H1 (cell line): ENCODE results near the gene SPAG4. TPM values are rescaled to one million over a fixed set of nuclear protein-coding genes. Genes with fewer than 3 reads are reported as not detected.

Experiments
- CTCF ChIA-PET: fragments of 300-600 bp; sonication (Branson Sonifier 250); formaldehyde crosslinking; loops from one replicate; lab custom pipeline; 2021; ENCODE audit not compliant: partially characterized antibody; lab: Charles Lee
- POLR2A ChIA-PET: fragments of 300-600 bp; sonication (Branson Sonifier 250); formaldehyde crosslinking; loops from one replicate; lab custom pipeline; 2021; ENCODE audit warnings: inconsistent platforms; ENCODE audit not compliant: partially characterized antibody; lab: Charles Lee
- DNase-seq, 2 experiments: peaks; one replicate each; pipeline versions ENCODE4 v3.0.0 to v3.0.0-alpha.2; 2010 to 2022; ENCODE audit warnings: low spot score in 2 of 2, low read depth in 1 of 2, mixed read lengths in 1 of 2
- FAIRE-seq: peaks from 2 replicates; lab custom pipeline; 2011; peaks lifted over from hg19 to GRCh38; lab: Jason Lieb, UNC
- H2AFZ ChIP-seq: 2 replicates; pipeline ENCODE4 v1.8.1; 2012; ENCODE audit warnings: low read length, inconsistent platforms
- H2AK5ac ChIP-seq: 2 replicates; pipeline ENCODE4 v1.6.1; 2013; ENCODE audit warnings: low read depth, low read length
- H2BK120ac ChIP-seq: replicated peaks from 2 replicates; pipeline ENCODE3; 2013; ENCODE audit warnings: low read depth, low read length, inconsistent platforms
- H2BK12ac ChIP-seq: 2 replicates; pipeline ENCODE4 v1.6.1; 2013; ENCODE audit warnings: low read depth, low read length
- H2BK15ac ChIP-seq: 2 replicates; pipeline ENCODE4 v1.6.1; 2013; ENCODE audit warnings: low read length
- H2BK20ac ChIP-seq: 2 replicates; pipeline ENCODE4 v1.6.1; 2013; ENCODE audit warnings: low read length
- H2BK5ac ChIP-seq: 2 replicates; pipeline ENCODE4 v1.6.1; 2013; ENCODE audit warnings: low read depth, low read length
- H3K14ac ChIP-seq: 2 replicates; pipeline ENCODE4 v1.6.1; 2013; ENCODE audit warnings: inconsistent platforms; ENCODE audit not compliant: insufficient read length
- H3K18ac ChIP-seq: 2 replicates; pipeline ENCODE4 v1.6.1; 2013; ENCODE audit warnings: low read length; ENCODE audit errors: extremely low read depth
- H3K23ac ChIP-seq: 2 replicates; pipeline ENCODE4 v1.6.1; 2013; ENCODE audit warnings: inconsistent platforms; ENCODE audit not compliant: insufficient read length
- H3K23me2 ChIP-seq: 2 replicates; pipeline ENCODE4 v1.6.1; 2013; ENCODE audit warnings: low read depth, low read length
- H3K27ac ChIP-seq: 2 replicates; pipeline ENCODE4 v1.6.1; 2011; ENCODE audit warnings: low read depth, low read length, inconsistent platforms
- H3K27me3 ChIP-seq, 4 experiments: replicated peaks in 1 of 4; 1 replicate in 1 of 4; 2 replicates in 3 of 4; pipeline versions ENCODE4 v1.6.1 to v1.8.1; 2011 to 2013; ENCODE audit warnings: low read length in 3 of 4, mild to moderate bottlenecking in 3 of 4, inconsistent platforms in 2 of 4, mixed read lengths in 2 of 4, moderate library complexity in 1 of 4; ENCODE audit not compliant: control insufficient read depth in 3 of 4, insufficient read depth in 3 of 4; ENCODE audit errors: extremely low read depth in 1 of 4
- H3K36me3 ChIP-seq, 4 experiments: 2 replicates each; pipeline versions ENCODE4 v1.6.1 to v1.8.1; 2011 to 2013; ENCODE audit warnings: mild to moderate bottlenecking in 4 of 4, low read length in 3 of 4, moderate library complexity in 2 of 4, control low read depth in 1 of 4, inconsistent platforms in 1 of 4; ENCODE audit not compliant: insufficient read depth in 4 of 4, control insufficient read depth in 2 of 4
- H3K4ac ChIP-seq: replicated peaks from 2 replicates; pipeline ENCODE3; 2013; ENCODE audit warnings: low read length, low read depth, mixed read lengths, inconsistent platforms; ENCODE audit not compliant: insufficient read length
- H3K4me1 ChIP-seq, 4 experiments: replicated peaks in 1 of 4; 1 replicate in 1 of 4; 2 replicates in 3 of 4; pipeline versions ENCODE4 v1.6.1 to v1.8.1; 2011 to 2013; ENCODE audit warnings: low read length in 3 of 4, inconsistent platforms in 2 of 4, mixed read lengths in 1 of 4; ENCODE audit not compliant: insufficient read depth in 4 of 4, control insufficient read depth in 3 of 4
- H3K4me2 ChIP-seq, 2 experiments: 2 replicates each; pipeline versions ENCODE4 v1.6.1 to v1.8.1; 2011 to 2013; ENCODE audit warnings: low read depth in 2 of 2, low read length in 2 of 2, control low read depth in 1 of 2, inconsistent platforms in 1 of 2, mild to moderate bottlenecking in 1 of 2; ENCODE audit not compliant: insufficient read depth in 1 of 2
- H3K4me3 ChIP-seq, 4 experiments: fragments of 200-600, 300-600 bp in 1 of 4; sonication (generic), shearing (Covaris generic), sonication (Bioruptor Twin) in 1 of 4; 2 replicates each; pipeline versions ENCODE4 v1.5.1 to v1.8.1; 2011 to 2016; ENCODE audit warnings: low read length in 4 of 4, low read depth in 3 of 4, control low read depth in 2 of 4, inconsistent platforms in 2 of 4, mild to moderate bottlenecking in 2 of 4, mixed read lengths in 1 of 4, moderate library complexity in 1 of 4; ENCODE audit not compliant: insufficient read depth in 2 of 4; ENCODE audit errors: extremely low read depth in 1 of 4
- H3K56ac ChIP-seq: replicated peaks from 2 replicates; pipeline ENCODE3; 2013; ENCODE audit warnings: low read depth, mild to moderate bottlenecking, mixed read lengths, low read length, inconsistent platforms; ENCODE audit not compliant: insufficient read length
- H3K79me1 ChIP-seq: 2 replicates; pipeline ENCODE4 v1.6.1; 2013; ENCODE audit warnings: low read depth, low read length, control low read depth
- H3K79me2 ChIP-seq, 2 experiments: 2 replicates each; pipeline versions ENCODE4 v1.6.1 to v1.8.1; 2012 to 2013; ENCODE audit warnings: low read length in 2 of 2, mild to moderate bottlenecking in 2 of 2, inconsistent platforms in 1 of 2; ENCODE audit not compliant: insufficient read depth in 2 of 2, control insufficient read depth in 1 of 2
- H3K9ac ChIP-seq, 4 experiments: replicated peaks in 1 of 4; 1 replicate in 1 of 4; 2 replicates in 3 of 4; pipeline versions ENCODE4 v1.6.1 to v1.8.1; 2011 to 2013; ENCODE audit warnings: low read depth in 3 of 4, low read length in 3 of 4, control low read depth in 2 of 4, mild to moderate bottlenecking in 2 of 4, moderate library complexity in 2 of 4, inconsistent platforms in 1 of 4; ENCODE audit errors: extremely low read depth in 1 of 4
- H3K9me3 ChIP-seq, 2 experiments: 2 replicates each; pipeline versions ENCODE4 v1.6.1 to v1.8.1; 2012 to 2013; ENCODE audit warnings: mild to moderate bottlenecking in 2 of 2, moderate library complexity in 2 of 2, control low read depth in 1 of 2, inconsistent platforms in 1 of 2, low read depth in 1 of 2, low read length in 1 of 2, mixed read lengths in 1 of 2; ENCODE audit not compliant: insufficient read depth in 2 of 2
- H4K20me1 ChIP-seq, 2 experiments: replicated peaks in 1 of 2; 2 replicates each; pipeline versions ENCODE3 to v1.8.1; 2011 to 2013; ENCODE audit warnings: inconsistent platforms in 2 of 2, low read length in 2 of 2, mild to moderate bottlenecking in 1 of 2; ENCODE audit not compliant: insufficient read depth in 2 of 2, control insufficient read depth in 1 of 2
- H4K5ac ChIP-seq: 2 replicates; pipeline ENCODE4 v1.6.1; 2013; ENCODE audit warnings: low read length, low read depth, mixed read lengths, inconsistent platforms; ENCODE audit not compliant: insufficient read length
- H4K8ac ChIP-seq: 2 replicates; pipeline ENCODE4 v1.8.0; 2013; ENCODE audit warnings: mild to moderate bottlenecking, moderate library complexity, low read length, inconsistent platforms; ENCODE audit not compliant: insufficient read depth; ENCODE audit errors: extremely low read depth
- H4K91ac ChIP-seq: replicated peaks from 2 replicates; pipeline ENCODE3; 2013; ENCODE audit warnings: low read length, mixed read lengths, inconsistent platforms; ENCODE audit not compliant: insufficient read length
- CTBP2 ChIP-seq: IDR thresholded peaks from 2 replicates; pipeline ENCODE4 v1.7.0; 2011; ENCODE audit warnings: borderline replicate concordance, mild to moderate bottlenecking, moderate library complexity, mixed read lengths, low read length; ENCODE audit not compliant: insufficient read depth, insufficient read length
- NANOG ChIP-seq: IDR thresholded peaks from 2 replicates; pipeline ENCODE4 v1.6.1; 2011; ENCODE audit warnings: low read length, low read depth, mild to moderate bottlenecking, inconsistent platforms; ENCODE audit not compliant: insufficient read depth, poor library complexity, severe bottlenecking
- PHF8 ChIP-seq: fragments of 200-600 bp; sonication (generic); conservative IDR thresholded peaks from 2 replicates; pipeline ENCODE4 v1.7.1; 2012; ENCODE audit warnings: low read depth, mild to moderate bottlenecking, inconsistent platforms, low read length, moderate library complexity
- POU5F1 ChIP-seq: IDR thresholded peaks from 2 replicates; pipeline ENCODE4 v1.6.1; 2011; ENCODE audit warnings: low read depth, mild to moderate bottlenecking, low read length, moderate library complexity
- RAD21 ChIP-seq, 2 experiments: IDR thresholded peaks in 1 of 2; conservative IDR thresholded peaks in 1 of 2; 2 replicates each; pipeline ENCODE4 v1.6.1; 2011; ENCODE audit warnings: low read depth in 2 of 2, low read length in 2 of 2, improper control_type of control experiment in 1 of 2, inconsistent platforms in 1 of 2, mild to moderate bottlenecking in 1 of 2, moderate library complexity in 1 of 2
- SP4 ChIP-seq: IDR thresholded peaks from 2 replicates; pipeline ENCODE4 v1.6.1; 2012; ENCODE audit warnings: low read length, inconsistent platforms
- WGBS, 2 experiments: shearing (Covaris generic) in 1 of 2; methylation state at CpG; one replicate each; pipeline versions ENCODE4 v1.1.6 to v1.1.7; 2013 to 2015; ENCODE audit warnings: low lambda C conversion rate in 2 of 2, mixed read lengths in 2 of 2, inconsistent platforms in 1 of 2, low coverage in 1 of 2, missing lambda C conversion rate in 1 of 2; ENCODE audit not compliant: insufficient replicate concordance in 2 of 2, insufficient coverage in 1 of 2, insufficient read length in 1 of 2; ENCODE audit errors: extremely low coverage in 1 of 2, missing lambda C conversion rate in 1 of 2; 5-methylcytosine and 5-hydroxymethylcytosine counted together
- polyA plus RNA-seq, 7 experiments: library from polyadenylated mRNA; depleted of rRNA in 3 of 7; stranded (reverse) in 5 of 7; unstranded in 2 of 7; fragments of >200 nt in 5 of 7; fragments of 200-250 nt in 2 of 7; gene quantifications; 1 replicate in 5 of 7; 2 replicates in 1 of 7; 4 replicates in 1 of 7; pipeline versions ENCODE4 v1.2.1 to v1.2.3, GENCODE V29; 2011 to 2013; ENCODE audit warnings: missing spikeins in 2 of 7, mixed read lengths in 2 of 7
- total RNA-seq: library from RNA; stranded (reverse); fragmentation: NEBNext Ultra II Directional; extraction: Animal tissue kit (Norgen Biotek cat#: 25700); gene quantifications from 2 replicates; pipeline ENCODE4 v1.2.1, GENCODE V29; 2021

SPAG4 gene
- total and polyA plus RNA-seq, 2 of the 8 experiments (the other 6 are each of a cell fraction or from before 2014, with no cell fraction given), result 2.4 to 6.0 TPM

DNA sequence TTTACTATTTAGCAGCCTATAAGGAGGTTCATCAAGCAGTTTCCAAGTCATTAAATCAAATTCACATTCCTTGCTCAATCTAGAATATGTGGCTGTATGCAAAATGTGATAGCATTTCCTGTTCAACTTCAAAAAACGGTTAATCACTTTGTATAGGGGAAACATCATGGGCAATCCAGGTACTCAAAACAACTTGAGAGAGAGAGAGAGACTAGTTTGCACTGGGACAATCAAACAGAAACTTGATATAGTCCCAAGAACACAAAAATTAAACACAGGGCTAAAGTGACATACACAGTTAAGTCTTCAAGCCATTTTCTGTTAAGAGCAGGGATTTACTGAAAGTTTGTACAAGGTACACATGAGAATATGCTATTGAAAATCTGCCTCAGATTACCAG, 41.6 kb downstream of the SPAG4 start:
- no peak for TF ChIP-seq PHF8
- no peak for TF ChIP-seq CTBP2
- no peak for TF ChIP-seq NANOG
- no peak for TF ChIP-seq POU5F1
- no peak for TF ChIP-seq RAD21 (IDR thresholded peaks at IDR 0.05 in 1 of 2, conservative IDR thresholded peaks at IDR 0.05 in 1 of 2; ENCODE audit: low read depth in 2 of 2, low read length in 2 of 2)
- TF ChIP-seq SP4, result no peak
- Histone ChIP-seq H4K8ac (no peak overlapping the region), H3K27me3 (no peaks in the 10 kb centered on the region), H3K36me3 (peaks cover 10 to 35% (median 22%) of the 10 kb centered on the region in 4 experiments; a peak in 7 of 8 replicates), H3K56ac (no peak overlapping the region), H2BK12ac (no peak overlapping the region), H3K14ac (no peak overlapping the region), H3K23me2 (no peaks in the 10 kb centered on the region), H2BK15ac (no peak overlapping the region), H3K4me1 (peaks cover 0 to 4% (median 1%) of the 10 kb centered on the region in 4 experiments; a peak in 4 of 7 replicates), H2AFZ (no peak overlapping the region), H4K91ac (no peak overlapping the region), H3K23ac (no peak overlapping the region), H3K9me3 (no peaks in the 10 kb centered on the region), H4K20me1 (peaks cover 59 to 64% of the 10 kb centered on the region in 2 experiments), H2BK120ac (no peak overlapping the region), H2BK5ac (no peak overlapping the region), H3K79me2 (peaks cover 75 to 100% of the 10 kb centered on the region in 2 experiments), H3K4ac (no peak overlapping the region), H4K5ac (no peak overlapping the region), H3K27ac (no peak overlapping the region), H3K4me2 (no peak overlapping the region), H3K4me3 (no peak overlapping the region), H3K18ac (no peak overlapping the region), H2AK5ac (no peak overlapping the region), H3K79me1 (peaks cover 14% of the 10 kb centered on the region), H2BK20ac (no peak overlapping the region), H3K9ac (no peak overlapping the region)
- DNase-seq (no peak), FAIRE-seq (no peak)
- ChIA-PET CTCF (interaction anchor here (0.8 to 1.1 kb wide), 3 partner anchors 12 to 545 kb away, joined by 3 read pairs; no protein-coding TSS in a partner anchor), POLR2A (interaction anchor here (0.8 to 3.7 kb wide), 7 partner anchors 8 to 85 kb away, joined by 4 to 28 read pairs (median 4); partner anchors contain the start of gene RBM39)
- WGBS, 2 experiments, result 77% methylated on average over 1 of the region's 1 CpG; no CpG with 5 or more reads in 1 of the 2 experiments
